ENCODE measurements around the gene DST.

DNA sequence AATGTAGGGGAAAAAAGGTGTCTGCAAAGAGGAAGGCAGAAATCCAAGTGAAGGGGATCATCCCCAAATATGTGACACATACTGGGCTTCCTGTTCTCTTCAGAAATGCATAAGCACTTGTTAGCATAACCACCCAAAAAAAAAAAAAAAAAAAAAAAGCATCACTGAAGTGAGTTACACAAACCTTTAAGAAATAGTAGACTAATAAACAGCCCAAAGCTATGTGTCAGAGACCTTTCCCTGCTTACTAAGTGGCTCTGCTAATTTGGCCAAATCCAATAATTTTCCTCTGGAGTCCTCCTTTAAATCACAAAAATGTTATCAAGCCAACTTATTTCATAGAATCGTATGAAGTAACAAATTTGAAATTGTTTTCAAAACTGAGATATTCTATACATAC is 7.5 kb upstream of the DST start:
- TF ChIP-seq, protein P1, sequence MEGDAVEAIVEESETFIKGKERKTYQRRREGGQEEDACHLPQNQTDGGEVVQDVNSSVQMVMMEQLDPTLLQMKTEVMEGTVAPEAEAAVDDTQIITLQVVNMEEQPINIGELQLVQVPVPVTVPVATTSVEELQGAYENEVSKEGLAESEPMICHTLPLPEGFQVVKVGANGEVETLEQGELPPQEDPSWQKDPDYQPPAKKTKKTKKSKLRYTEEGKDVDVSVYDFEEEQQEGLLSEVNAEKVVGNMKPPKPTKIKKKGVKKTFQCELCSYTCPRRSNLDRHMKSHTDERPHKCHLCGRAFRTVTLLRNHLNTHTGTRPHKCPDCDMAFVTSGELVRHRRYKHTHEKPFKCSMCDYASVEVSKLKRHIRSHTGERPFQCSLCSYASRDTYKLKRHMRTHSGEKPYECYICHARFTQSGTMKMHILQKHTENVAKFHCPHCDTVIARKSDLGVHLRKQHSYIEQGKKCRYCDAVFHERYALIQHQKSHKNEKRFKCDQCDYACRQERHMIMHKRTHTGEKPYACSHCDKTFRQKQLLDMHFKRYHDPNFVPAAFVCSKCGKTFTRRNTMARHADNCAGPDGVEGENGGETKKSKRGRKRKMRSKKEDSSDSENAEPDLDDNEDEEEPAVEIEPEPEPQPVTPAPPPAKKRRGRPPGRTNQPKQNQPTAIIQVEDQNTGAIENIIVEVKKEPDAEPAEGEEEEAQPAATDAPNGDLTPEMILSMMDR (conservative IDR thresholded peaks at IDR 0.05; ENCODE audit: low read length): no peak
- no peak for TF ChIP-seq EZH2phosphoT487 (IDR thresholded peaks at IDR 0.05; ENCODE audit: borderline replicate concordance)

Data from Loucy (cell line).